ENCODE data around the gene AFG1L. TPM values are rescaled to one million over a fixed set of nuclear protein-coding genes. Genes with fewer than 3 reads are reported as not detected.
"Not testable (repeated sequence)": the region's sequence is repeated elsewhere in the genome, so short reads cannot be mapped to it uniquely, and the experiment has no call there.

Gene AFG1L
- total RNA-seq, 1 donor from 2014 or later: 9.6 TPM

- Mint-ChIP-seq H3K4me1 (ENCODE audit: unreplicated experiment) (no peaks in the 10 kb centered on the region), H3K27me3 (no peaks in the 10 kb centered on the region), H3K9me3 (no peaks in the 10 kb centered on the region), H3K27ac (no peak overlapping the region), H3K36me3 (no peaks in the 10 kb centered on the region), H3K4me3 (no peak overlapping the region)
- no peak for DNase-seq (ENCODE audit: extremely low spot score, unreplicated experiment)
- no peak for TF ChIP-seq CTCF (conservative IDR thresholded peaks at IDR 0.05)
These were observed 148.1 kb downstream of the AFG1L start for GRCh38 chr6:108442770-108443520.

- H3K9me3 Mint-ChIP-seq: no peaks in the 10 kb centered on the region
These were observed 151.8 kb downstream of the AFG1L start for GRCh38 chr6:108446629-108447150.

GRCh38 chr6:108448481-108448880 is 153.6 kb downstream of the AFG1L start:
- Mint-ChIP-seq H3K9me3 (no peaks in the 10 kb centered on the region), H3K27me3 (no peaks in the 10 kb centered on the region), H3K4me3 (no peak overlapping the region), H3K4me1 (ENCODE audit: unreplicated experiment) (peaks cover 5% of the 10 kb centered on the region), H3K27ac (no peak overlapping the region), H3K36me3 (no peaks in the 10 kb centered on the region)
- no peak for TF ChIP-seq CTCF (conservative IDR thresholded peaks at IDR 0.05)
- DNase-seq (ENCODE audit: extremely low spot score, unreplicated experiment): no peak

More at GRCh38 chr6:108446629-108447150, 151.8 kb downstream of the AFG1L start:
- Mint-ChIP-seq H3K27ac (no peak overlapping the region), H3K4me3 (no peak overlapping the region), H3K27me3 (no peaks in the 10 kb centered on the region), H3K4me1 (ENCODE audit: unreplicated experiment) (no peaks in the 10 kb centered on the region), H3K36me3 (no peaks in the 10 kb centered on the region)
- DNase-seq (ENCODE audit: extremely low spot score, unreplicated experiment): no peak
- no peak for TF ChIP-seq CTCF (conservative IDR thresholded peaks at IDR 0.05)

- DNase-seq (ENCODE audit: extremely low spot score, unreplicated experiment); H3K4me3 Mint-ChIP-seq; H3K27ac Mint-ChIP-seq; H3K27me3 Mint-ChIP-seq; H3K36me3 Mint-ChIP-seq; H3K9me3 Mint-ChIP-seq: not testable (repeated sequence)
- peaks cover 11% of the 10 kb centered on the region for H3K4me1 Mint-ChIP-seq (ENCODE audit: unreplicated experiment)
These were observed 154.9 kb downstream of the AFG1L start for GRCh38 chr6:108449717-108450116.

- TF ChIP-seq CTCF (conservative IDR thresholded peaks at IDR 0.05): no peak
- H3K36me3 Mint-ChIP-seq: no peaks in the 10 kb centered on the region
- H3K27me3 Mint-ChIP-seq: no peaks in the 10 kb centered on the region
- peaks cover 11% of the 10 kb centered on the region for H3K4me1 Mint-ChIP-seq (ENCODE audit: unreplicated experiment)
- no peaks in the 10 kb centered on the region for H3K9me3 Mint-ChIP-seq
- no peak overlapping the region for H3K27ac Mint-ChIP-seq
- no peak for DNase-seq (ENCODE audit: extremely low spot score, unreplicated experiment)
- no peak overlapping the region for H3K4me3 Mint-ChIP-seq
These were observed 157.0 kb downstream of the AFG1L start for GRCh38 chr6:108451816-108452215.

- H3K27ac Mint-ChIP-seq: no peak overlapping the region
- H3K4me3 Mint-ChIP-seq: no peak overlapping the region
- no peak for TF ChIP-seq CTCF (conservative IDR thresholded peaks at IDR 0.05)
- peaks cover 11% of the 10 kb centered on the region for H3K4me1 Mint-ChIP-seq (ENCODE audit: unreplicated experiment)
- no peaks in the 10 kb centered on the region for H3K36me3 Mint-ChIP-seq
- DNase-seq (ENCODE audit: extremely low spot score, unreplicated experiment): no peak
- H3K9me3 Mint-ChIP-seq: no peaks in the 10 kb centered on the region
- no peaks in the 10 kb centered on the region for H3K27me3 Mint-ChIP-seq
These were observed 157.9 kb downstream of the AFG1L start for GRCh38 chr6:108452711-108453195.

Data from type B pancreatic cell (in vitro differentiated cells).